Measurements from ENCODE around the gene SRP9. TPM values are rescaled to one million over a fixed set of nuclear protein-coding genes. Genes with fewer than 3 reads are reported as not detected.
"Not testable (repeated sequence)": the region's sequence is repeated elsewhere in the genome, so short reads cannot be mapped to it uniquely, and the experiment has no call there.

The SRP9 gene
- total RNA-seq, 2 experiments from 2014 or later = 219 to 249 TPM

DNA sequence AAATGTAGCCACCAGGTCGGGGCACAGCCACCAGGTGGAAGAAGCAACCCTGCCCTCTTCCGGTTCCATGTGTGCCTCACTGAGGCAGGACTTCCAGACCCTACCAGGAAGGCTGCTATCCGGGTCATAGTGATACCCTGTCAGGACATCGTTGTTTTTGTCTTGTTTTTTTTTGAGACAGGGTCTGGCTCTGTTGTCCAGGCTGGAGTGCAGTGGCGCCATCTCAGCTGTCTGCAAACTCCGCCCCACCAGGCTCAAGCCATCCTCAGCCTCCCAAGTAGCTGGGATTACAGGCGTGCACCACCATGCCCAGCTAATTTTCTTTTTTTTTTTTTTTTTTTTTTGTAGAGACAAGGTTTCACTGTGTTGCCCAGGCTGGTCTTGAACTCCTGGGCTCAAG, 37.5 kb downstream of the SRP9 start:
- DNase-seq; H3K36me3 Mint-ChIP-seq (ENCODE audit: low read depth); H3K9me3 Mint-ChIP-seq; POLR2A ChIA-PET; H3K27ac Mint-ChIP-seq; H3K27me3 Mint-ChIP-seq; H3K4me3 Mint-ChIP-seq: not testable (repeated sequence)
- peaks cover 14% of the 10 kb centered on the region for H3K4me1 Mint-ChIP-seq
- CTCF ChIA-PET = interaction anchor here (1.5 kb wide), 1 partner anchor 11 kb away, joined by 3 read pairs; no protein-coding TSS in a partner anchor

DNA sequence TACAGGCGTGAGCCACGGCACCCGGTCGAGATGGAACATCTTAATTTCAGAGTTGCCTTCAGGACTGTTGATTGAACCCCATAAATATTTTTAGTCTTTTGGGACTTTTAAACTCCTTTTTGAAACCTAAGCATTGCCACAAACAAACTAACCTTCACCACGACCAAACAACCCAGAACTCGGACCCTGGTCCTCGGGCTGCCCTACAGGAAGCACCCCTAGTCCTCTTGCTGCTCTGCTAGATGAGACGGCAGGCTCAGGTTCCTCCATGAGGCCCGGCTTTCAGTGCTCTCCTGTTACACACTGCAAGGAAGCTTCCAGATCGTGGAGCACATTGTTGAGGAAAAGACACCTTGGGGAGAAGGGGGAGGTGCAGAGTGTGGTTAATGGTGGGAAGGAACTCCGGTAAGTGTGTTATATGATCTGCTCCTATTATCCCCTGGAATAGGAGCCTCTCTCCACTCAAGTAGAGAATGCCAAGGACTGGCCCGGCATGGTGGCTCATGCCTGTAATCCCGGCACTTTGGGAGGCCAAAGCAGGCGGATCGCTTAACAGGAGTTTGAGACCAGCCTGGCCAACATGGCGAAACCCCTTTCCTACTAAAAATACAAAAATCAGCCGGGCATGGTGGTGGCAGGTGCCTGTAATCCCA, 38.0 kb downstream of the SRP9 start:
- Mint-ChIP-seq H3K4me3 (no peak overlapping the region), H3K27ac (no peak overlapping the region), H3K4me1 (peaks cover 10% of the 10 kb centered on the region), H3K27me3 (peaks cover 7% of the 10 kb centered on the region), H3K9me3 (no peaks in the 10 kb centered on the region), H3K36me3 (ENCODE audit: low read depth) (no peaks in the 10 kb centered on the region)
- ChIA-PET POLR2A (no interaction called here), CTCF (interaction anchor here (0.6 kb wide), 2 partner anchors 113 to 852 kb away, joined by 3 read pairs; no protein-coding TSS in a partner anchor)
- no peak for DNase-seq

GRCh38 chr1:225816643-225817538, 39.3 kb downstream of the SRP9 start:
- CTCF ChIA-PET = no interaction called here
- no peak overlapping the region for H3K27ac Mint-ChIP-seq

GRCh38 chr1:225817611-225818061, 40.0 kb downstream of the SRP9 start:
- H3K9me3 Mint-ChIP-seq = no peaks in the 10 kb centered on the region
- no peak overlapping the region for H3K27ac Mint-ChIP-seq
- no peak overlapping the region for H3K4me3 Mint-ChIP-seq
- peaks cover 6% of the 10 kb centered on the region for H3K4me1 Mint-ChIP-seq
- POLR2A ChIA-PET = no interaction called here
- H3K27me3 Mint-ChIP-seq = no peaks in the 10 kb centered on the region
- no peak for DNase-seq
- CTCF ChIA-PET = no interaction called here
- no peaks in the 10 kb centered on the region for H3K36me3 Mint-ChIP-seq (ENCODE audit: low read depth)

More at GRCh38 chr1:225816643-225817538, 39.3 kb downstream of the SRP9 start:
- DNase-seq = no peak
- no peaks in the 10 kb centered on the region for H3K36me3 Mint-ChIP-seq (ENCODE audit: low read depth)
- POLR2A ChIA-PET = no interaction called here
- no peaks in the 10 kb centered on the region for H3K27me3 Mint-ChIP-seq
- H3K9me3 Mint-ChIP-seq = no peaks in the 10 kb centered on the region
- H3K4me1 Mint-ChIP-seq = peaks cover 6% of the 10 kb centered on the region
- no peak overlapping the region for H3K4me3 Mint-ChIP-seq

GRCh38 chr1:225818229-225818628, 40.6 kb downstream of the SRP9 start:
- no peak overlapping the region for H3K4me3 Mint-ChIP-seq
- H3K27ac Mint-ChIP-seq = no peak overlapping the region
- H3K4me1 Mint-ChIP-seq = peaks cover 6% of the 10 kb centered on the region
- no peaks in the 10 kb centered on the region for H3K36me3 Mint-ChIP-seq (ENCODE audit: low read depth)
- no peak for DNase-seq
- H3K27me3 Mint-ChIP-seq = no peaks in the 10 kb centered on the region
- no peaks in the 10 kb centered on the region for H3K9me3 Mint-ChIP-seq
- POLR2A ChIA-PET = no interaction called here
- CTCF ChIA-PET = no interaction called here

- H3K27me3 Mint-ChIP-seq = no peaks in the 10 kb centered on the region
- ChIA-PET CTCF (interaction anchor here (0.6 to 1.1 kb wide), 2 partner anchors 102 to 107 kb away, joined by 3 to 4 read pairs; no protein-coding TSS in a partner anchor), POLR2A (no interaction called here)
- no peaks in the 10 kb centered on the region for H3K36me3 Mint-ChIP-seq (ENCODE audit: low read depth)
- no peak overlapping the region for H3K27ac Mint-ChIP-seq
- H3K4me1 Mint-ChIP-seq = peaks cover 6% of the 10 kb centered on the region
- DNase-seq = no peak
- no peaks in the 10 kb centered on the region for H3K9me3 Mint-ChIP-seq
- no peak overlapping the region for H3K4me3 Mint-ChIP-seq
Observed at GRCh38 chr1:225819346-225820192, 41.9 kb downstream of the SRP9 start.

GRCh38 chr1:225820522-225821120, 43.0 kb downstream of the SRP9 start:
- Mint-ChIP-seq H3K9me3 (no peaks in the 10 kb centered on the region), H3K27ac (no peak overlapping the region)
- no peak for DNase-seq

DNA sequence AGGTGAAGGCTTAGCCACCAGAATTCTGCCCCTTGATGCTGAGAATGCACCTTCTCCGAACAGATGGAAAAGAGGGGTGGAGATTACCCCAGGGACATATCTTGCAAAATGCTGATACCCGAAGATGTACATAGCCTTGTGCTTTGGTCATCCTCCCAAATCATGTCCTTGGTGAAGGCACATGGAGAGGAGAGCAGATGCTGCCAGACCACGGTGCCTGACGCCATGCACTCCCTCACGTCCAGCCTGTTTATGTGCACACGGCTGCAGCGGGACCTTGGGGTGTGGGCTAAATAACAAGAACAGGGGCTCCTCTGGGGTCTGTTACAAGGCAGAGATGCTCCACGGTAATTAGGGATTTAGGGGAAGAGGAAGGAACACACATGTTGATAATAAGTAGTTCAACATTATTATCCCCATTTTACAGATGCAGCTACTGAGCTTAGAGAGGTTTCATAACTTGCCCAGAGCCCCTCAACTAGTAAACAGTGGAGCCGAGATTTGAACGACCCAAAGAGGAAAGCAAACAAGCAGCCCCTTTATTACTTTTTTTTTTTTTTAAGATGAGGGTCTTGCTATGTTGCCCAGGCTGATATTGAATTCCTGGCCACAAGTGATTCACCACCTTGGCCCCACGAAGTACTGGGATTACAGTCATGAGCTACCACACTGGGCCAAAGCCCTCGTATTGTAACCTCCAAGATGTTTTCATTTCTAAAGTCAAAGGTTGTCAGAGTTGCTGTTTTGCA, 45.2 kb downstream of the SRP9 start:
- CTCF ChIA-PET = interaction anchor here (1.4 to 1.6 kb wide), 2 partner anchors 16 to 44 kb away, joined by 3 to 4 read pairs; no protein-coding TSS in a partner anchor
- no peaks in the 10 kb centered on the region for H3K9me3 Mint-ChIP-seq
- DNase-seq = no peak
- H3K4me3 Mint-ChIP-seq = no peak overlapping the region
- H3K4me1 Mint-ChIP-seq = peaks cover 3% of the 10 kb centered on the region
- H3K27ac Mint-ChIP-seq = no peak overlapping the region
- H3K27me3 Mint-ChIP-seq = no peaks in the 10 kb centered on the region
- POLR2A ChIA-PET = no interaction called here
- no peaks in the 10 kb centered on the region for H3K36me3 Mint-ChIP-seq (ENCODE audit: low read depth)

More at GRCh38 chr1:225820522-225821120, 43.0 kb downstream of the SRP9 start:
- Mint-ChIP-seq H3K4me1 (peaks cover 6% of the 10 kb centered on the region), H3K4me3 (no peak overlapping the region), H3K27me3 (no peaks in the 10 kb centered on the region), H3K36me3 (ENCODE audit: low read depth) (no peaks in the 10 kb centered on the region)
- CTCF ChIA-PET = interaction anchor here (1.1 kb wide), 1 partner anchor 101 kb away, joined by 3 read pairs; no protein-coding TSS in a partner anchor
- POLR2A ChIA-PET = no interaction called here

- DNase-seq = no peak
- no peaks in the 10 kb centered on the region for H3K4me1 Mint-ChIP-seq
- H3K27me3 Mint-ChIP-seq = no peaks in the 10 kb centered on the region
- no peaks in the 10 kb centered on the region for H3K36me3 Mint-ChIP-seq (ENCODE audit: low read depth)
- H3K4me3 Mint-ChIP-seq = no peak overlapping the region
- H3K27ac Mint-ChIP-seq = no peak overlapping the region
- H3K9me3 Mint-ChIP-seq = no peaks in the 10 kb centered on the region
- ChIA-PET CTCF (interaction anchor here (0.6 to 1.4 kb wide), 2 partner anchors 12 to 106 kb away, joined by 3 read pairs; no protein-coding TSS in a partner anchor), POLR2A (interaction anchor here (0.6 kb wide), 1 partner anchor 584 kb away, joined by 3 read pairs; the partner anchor contains the start of gene PARP1)
Observed at GRCh38 chr1:225823811-225824261, 46.2 kb downstream of the SRP9 start.

GRCh38 chr1:225824533-225824941, 46.9 kb downstream of the SRP9 start:
- H3K4me1 Mint-ChIP-seq = no peaks in the 10 kb centered on the region
- DNase-seq = no peak
- no peaks in the 10 kb centered on the region for H3K27me3 Mint-ChIP-seq
- no peak overlapping the region for H3K4me3 Mint-ChIP-seq
- ChIA-PET POLR2A (interaction anchor here (0.6 kb wide), 1 partner anchor 584 kb away, joined by 3 read pairs; the partner anchor contains the start of gene PARP1), CTCF (interaction anchor here (0.6 to 1.4 kb wide), 2 partner anchors 13 to 106 kb away, joined by 3 read pairs; no protein-coding TSS in a partner anchor)
- H3K36me3 Mint-ChIP-seq (ENCODE audit: low read depth) = no peaks in the 10 kb centered on the region
- no peaks in the 10 kb centered on the region for H3K9me3 Mint-ChIP-seq
- no peak overlapping the region for H3K27ac Mint-ChIP-seq

GRCh38 chr1:225825078-225825477, 47.5 kb downstream of the SRP9 start:
- Mint-ChIP-seq H3K9me3 (no peaks in the 10 kb centered on the region), H3K27ac (no peak overlapping the region), H3K4me1 (no peaks in the 10 kb centered on the region), H3K27me3 (no peaks in the 10 kb centered on the region), H3K4me3 (no peak overlapping the region), H3K36me3 (ENCODE audit: low read depth) (no peaks in the 10 kb centered on the region)
- ChIA-PET POLR2A (no interaction called here), CTCF (interaction anchor here (1.0 to 1.4 kb wide), 2 partner anchors 13 to 15 kb away, joined by 3 read pairs; no protein-coding TSS in a partner anchor)
- DNase-seq = no peak
